ENCODE measurements around the gene PSMA4.
A peak's percentile ranks its signal among the peaks of the same experiment; 100 is the strongest.

PSMA4 gene

GRCh38 chr15:78507831-78508160 is 32.4 kb upstream of the PSMA4 start (continued):
- no peak for TF ChIP-seq ZBTB1 (tag by site-specific recombination; IDR thresholded peaks at IDR 0.05)
- no peak for TF ChIP-seq SETDB1 (IDR thresholded peaks at IDR 0.05; ENCODE audit: insufficient read length, low read length)
- no peak for TF ChIP-seq ZBTB21 (tag by site-specific recombination; IDR thresholded peaks at IDR 0.05)
- no peak for TF ChIP-seq ZNF660 (tag by site-specific recombination; IDR thresholded peaks at IDR 0.05)
- no peak for TF ChIP-seq ZNF600 (tag by site-specific recombination; IDR thresholded peaks at IDR 0.05)
- TF ChIP-seq ZNF157 (tag by site-specific recombination; IDR thresholded peaks at IDR 0.05): no peak
- no peak for TF ChIP-seq ZNF580 (tag by site-specific recombination; IDR thresholded peaks at IDR 0.05)
- TF ChIP-seq ZNF677 (tag by site-specific recombination; IDR thresholded peaks at IDR 0.05): no peak
- no peak for TF ChIP-seq ZNF521 (tag by site-specific recombination; IDR thresholded peaks at IDR 0.05)
- no peak for TF ChIP-seq ZNF10 (tag by site-specific recombination; IDR thresholded peaks at IDR 0.05)
- TF ChIP-seq ZSCAN4 (tag by site-specific recombination; IDR thresholded peaks at IDR 0.05): no peak
- TF ChIP-seq HOXD13 (CRISPR knock-in tag; IDR thresholded peaks at IDR 0.05; ENCODE audit: borderline replicate concordance): no peak
- no peak for TF ChIP-seq ZSCAN23 (tag by site-specific recombination; IDR thresholded peaks at IDR 0.05)
- no peak for TF ChIP-seq PBX3 (CRISPR knock-in tag; IDR thresholded peaks at IDR 0.05)

GRCh38 chr15:78508272-78508671 is 32.0 kb upstream of the PSMA4 start:
- ChIA-PET CTCF (interaction anchor here (0.7 to 1.0 kb wide), 2 partner anchors 111 to 198 kb away, joined by 4 to 6 read pairs; no protein-coding TSS in a partner anchor), POLR2A (interaction anchor here (0.7 to 3.7 kb wide), 5 partner anchors 8 to 365 kb away, joined by 3 to 31 read pairs (median 5); partner anchors contain the start of genes CHRNA5, MORF4L1, PSMA4 and SKIC8)
- Histone ChIP-seq H3K4me1 (ENCODE audit: control insufficient read depth, insufficient read depth, low read length) (0 out of 2 replicates have a peak, but pooled peaks cover 4% of the 10 kb centered on the region), H3K9me3 (ENCODE audit: control insufficient read depth, insufficient read depth, low read depth, low read length) (no peaks in the 10 kb centered on the region), H3K4me3 (ENCODE audit: low read depth, low read length) (peak overlapping the region; percentile 99), H3K36me3 (ENCODE audit: control insufficient read depth in 2 of 2, insufficient read depth in 1 of 2, low read length in 2 of 2) (no peaks in the 10 kb centered on the region; a peak in 1 of 3 replicates), H3K27ac (ENCODE audit: extremely low read depth, low read depth, low read length) (no peak overlapping the region)
- TF ChIP-seq ZNF433 (tag by site-specific recombination; IDR thresholded peaks at IDR 0.05; ENCODE audit: low read depth) (no peak), ZBTB48 (tag by site-specific recombination; IDR thresholded peaks at IDR 0.05) (peak; percentile 41; the same call in 1 of the 2 replicates)

- no peak overlapping the region for H3K4me3 ChIP-seq (ENCODE audit: low read depth, low read length)
- POLR2A ChIA-PET: interaction anchor here (0.9 to 3.7 kb wide), 2 partner anchors 30 to 55 kb away, joined by 3 to 31 read pairs; partner anchors contain the start of genes CHRNA5 and PSMA4
- no peak overlapping the region for H3K27ac ChIP-seq (ENCODE audit: extremely low read depth, low read depth, low read length)
- H3K4me1 ChIP-seq (ENCODE audit: control insufficient read depth, insufficient read depth, low read length): 0 out of 2 replicates have a peak, but pooled peaks cover 4% of the 10 kb centered on the region
- no peaks in the 10 kb centered on the region; a peak in 1 of 3 replicates for H3K36me3 ChIP-seq (ENCODE audit: control insufficient read depth in 2 of 2, insufficient read depth in 1 of 2, low read length in 2 of 2)
- no peaks in the 10 kb centered on the region for H3K9me3 ChIP-seq (ENCODE audit: control insufficient read depth, insufficient read depth, low read depth, low read length)
- TF ChIP-seq ZNF426 (tag by site-specific recombination; IDR thresholded peaks at IDR 0.05) (no peak), ZNF670 (tag by site-specific recombination; IDR thresholded peaks at IDR 0.05; ENCODE audit: low read depth) (no peak), ZNF366 (tag by site-specific recombination; conservative IDR thresholded peaks at IDR 0.05) (peak; percentile 37; the same call in 1 of the 2 replicates), PRDM1 (tag by site-specific recombination; IDR thresholded peaks at IDR 0.05) (peak; percentile 60; the same call in 1 of the 2 replicates)
- CTCF ChIA-PET: interaction anchor here (0.6 to 0.9 kb wide), 3 partner anchors 129 to 446 kb away, joined by 4 to 5 read pairs (median 5); no protein-coding TSS in a partner anchor
These were observed 30.4 kb upstream of the PSMA4 start for GRCh38 chr15:78509726-78510312.

All from HEK293 (cell line).